Measurements from ENCODE around the gene IMMP2L. TPM values are rescaled to one million over a fixed set of nuclear protein-coding genes. Genes with fewer than 3 reads are reported as not detected.

Gene IMMP2L
- total RNA-seq, 1 donor from 2014 or later, result 21.5 TPM

DNA sequence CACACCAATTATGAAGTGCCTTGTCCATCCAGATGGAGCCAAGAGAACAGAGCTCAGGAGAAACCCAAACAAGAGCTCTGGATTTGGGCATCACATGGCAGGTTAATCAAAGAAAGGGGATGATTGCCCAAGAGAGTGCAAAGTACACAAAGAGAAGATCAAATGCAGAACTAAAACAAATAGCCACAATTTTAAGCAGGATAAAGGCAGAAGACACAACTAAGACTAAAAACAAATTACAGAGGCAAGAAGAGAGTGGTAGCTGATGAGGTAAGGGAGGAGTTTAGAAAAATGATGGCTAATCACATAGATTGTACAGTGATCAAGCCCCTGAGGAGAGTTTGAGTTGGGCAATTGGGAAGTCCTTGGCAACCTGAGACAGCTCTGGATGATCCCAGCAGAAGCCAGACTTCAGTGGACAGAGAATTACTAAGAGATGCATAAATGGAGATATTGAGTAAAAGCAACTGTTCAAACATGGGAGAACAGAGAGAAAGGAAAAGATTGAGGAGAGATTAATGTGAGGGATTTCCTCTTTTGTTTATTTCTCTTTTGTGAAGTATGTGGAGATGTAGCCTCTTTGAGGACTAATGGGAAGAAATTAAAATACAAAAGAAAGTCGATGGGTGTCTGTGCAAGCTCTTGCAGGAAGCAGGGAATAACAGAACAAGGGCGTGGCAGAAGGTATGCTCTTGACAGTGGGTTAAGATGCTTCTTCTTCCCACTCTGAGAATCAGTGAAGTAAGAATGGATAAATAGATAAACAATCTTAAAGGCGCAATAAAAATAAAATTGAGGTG is 369.5 kb downstream of the IMMP2L start:
- Histone ChIP-seq H3K79me2 (ENCODE audit: low read depth) (no peaks in the 10 kb centered on the region), H3K9ac (no peak overlapping the region), H3K9me3 (ENCODE audit: low read depth) (no peaks in the 10 kb centered on the region), H2AFZ (replicated peaks) (no peak overlapping the region), H3F3A (ENCODE audit: low read depth) (no peaks in the 10 kb centered on the region), H4K20me1 (ENCODE audit: low read depth) (no peaks in the 10 kb centered on the region), H3K4me1 (no peaks in the 10 kb centered on the region), H3K27ac (no peak overlapping the region), H3K4me2 (no peak overlapping the region), H3K27me3 (no peaks in the 10 kb centered on the region), H3K36me3 (no peaks in the 10 kb centered on the region), H3K4me3 (no peak overlapping the region)
- no peak for DNase-seq (ENCODE audit: low spot score)
- TF ChIP-seq, protein P1, sequence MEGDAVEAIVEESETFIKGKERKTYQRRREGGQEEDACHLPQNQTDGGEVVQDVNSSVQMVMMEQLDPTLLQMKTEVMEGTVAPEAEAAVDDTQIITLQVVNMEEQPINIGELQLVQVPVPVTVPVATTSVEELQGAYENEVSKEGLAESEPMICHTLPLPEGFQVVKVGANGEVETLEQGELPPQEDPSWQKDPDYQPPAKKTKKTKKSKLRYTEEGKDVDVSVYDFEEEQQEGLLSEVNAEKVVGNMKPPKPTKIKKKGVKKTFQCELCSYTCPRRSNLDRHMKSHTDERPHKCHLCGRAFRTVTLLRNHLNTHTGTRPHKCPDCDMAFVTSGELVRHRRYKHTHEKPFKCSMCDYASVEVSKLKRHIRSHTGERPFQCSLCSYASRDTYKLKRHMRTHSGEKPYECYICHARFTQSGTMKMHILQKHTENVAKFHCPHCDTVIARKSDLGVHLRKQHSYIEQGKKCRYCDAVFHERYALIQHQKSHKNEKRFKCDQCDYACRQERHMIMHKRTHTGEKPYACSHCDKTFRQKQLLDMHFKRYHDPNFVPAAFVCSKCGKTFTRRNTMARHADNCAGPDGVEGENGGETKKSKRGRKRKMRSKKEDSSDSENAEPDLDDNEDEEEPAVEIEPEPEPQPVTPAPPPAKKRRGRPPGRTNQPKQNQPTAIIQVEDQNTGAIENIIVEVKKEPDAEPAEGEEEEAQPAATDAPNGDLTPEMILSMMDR (IDR thresholded peaks at IDR 0.05), result no peak
- TF ChIP-seq EZH2 (IDR thresholded peaks at IDR 0.05) (no peak), EZH2phosphoT487 (IDR thresholded peaks at IDR 0.05) (no peak)
- Mint-ChIP-seq H3K9me3 (no peaks in the 10 kb centered on the region), H3K4me3 (no peak overlapping the region), H3K36me3 (no peaks in the 10 kb centered on the region), H3K27ac (no peak overlapping the region), H3K4me1 (no peaks in the 10 kb centered on the region), H3K27me3 (ENCODE audit: insufficient read depth, low read depth) (no peaks in the 10 kb centered on the region)

DNA sequence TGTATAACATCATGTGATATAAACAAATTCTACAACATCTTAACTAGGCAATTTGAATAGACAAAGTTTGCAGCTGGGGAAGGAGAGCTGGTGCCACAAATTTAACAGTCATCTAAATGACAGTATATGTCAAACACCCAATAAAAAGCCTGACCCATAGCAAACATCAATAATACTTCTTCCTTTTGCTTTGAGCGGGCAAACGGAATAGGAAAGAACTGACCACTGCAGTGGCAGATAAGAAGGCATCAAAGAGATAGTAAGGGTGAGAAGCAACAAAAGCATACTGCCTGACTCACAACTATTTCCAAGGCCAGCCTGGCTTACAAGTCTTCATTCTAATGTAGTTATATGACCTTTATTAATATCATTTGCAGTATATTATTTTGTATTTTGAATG is 371.5 kb downstream of the IMMP2L start:
- H3K4me3 Mint-ChIP-seq, result no peak overlapping the region
- H3K27me3 Mint-ChIP-seq (ENCODE audit: insufficient read depth, low read depth), result no peaks in the 10 kb centered on the region

DNA sequence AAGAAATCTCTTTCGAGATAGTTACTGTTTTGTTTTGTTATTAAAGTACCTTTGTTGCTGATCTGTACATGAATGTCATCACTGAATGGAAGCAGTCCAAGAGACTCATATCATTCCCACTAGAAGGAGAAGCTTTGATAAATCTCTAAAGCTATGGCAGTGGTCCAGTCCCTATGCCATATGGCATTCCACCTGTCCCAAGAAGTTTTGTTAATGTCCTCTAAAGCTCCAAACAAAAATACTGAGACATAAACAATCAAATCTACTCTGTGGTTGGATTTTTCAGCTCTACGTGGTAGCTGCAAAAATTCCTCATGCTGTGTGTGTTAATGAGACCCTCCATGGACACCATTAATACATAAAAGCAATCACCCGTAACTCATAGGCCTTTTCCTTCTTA is 377.3 kb downstream of the IMMP2L start:
- TF ChIP-seq EZH2 (IDR thresholded peaks at IDR 0.05) (no peak), EZH2phosphoT487 (IDR thresholded peaks at IDR 0.05) (no peak)
- TF ChIP-seq, protein P1 (IDR thresholded peaks at IDR 0.05), result no peak
- H3K27ac ChIP-seq, result no peak overlapping the region
- H3K4me3 Mint-ChIP-seq, result no peak overlapping the region
- H3K36me3 ChIP-seq, result no peaks in the 10 kb centered on the region
- no peak overlapping the region for H3K27ac Mint-ChIP-seq
- H3K27me3 Mint-ChIP-seq (ENCODE audit: insufficient read depth, low read depth), result no peaks in the 10 kb centered on the region
- no peak overlapping the region for H3K4me3 ChIP-seq
- H4K20me1 ChIP-seq (ENCODE audit: low read depth), result no peaks in the 10 kb centered on the region
- no peaks in the 10 kb centered on the region for H3K9me3 Mint-ChIP-seq
- H3K9me3 ChIP-seq (ENCODE audit: low read depth), result no peaks in the 10 kb centered on the region
- no peaks in the 10 kb centered on the region for H3F3A ChIP-seq (ENCODE audit: low read depth)
- H3K36me3 Mint-ChIP-seq, result no peaks in the 10 kb centered on the region
- no peak overlapping the region for H3K4me2 ChIP-seq
- no peak overlapping the region for H2AFZ ChIP-seq (replicated peaks)
- H3K27me3 ChIP-seq, result no peaks in the 10 kb centered on the region
- H3K9ac ChIP-seq, result no peak overlapping the region
- H3K4me1 Mint-ChIP-seq, result peaks cover 6% of the 10 kb centered on the region
- no peaks in the 10 kb centered on the region for H3K79me2 ChIP-seq (ENCODE audit: low read depth)
- no peaks in the 10 kb centered on the region for H3K4me1 ChIP-seq
- DNase-seq (ENCODE audit: low spot score), result no peak

More for the DNA sequence above, 371.5 kb downstream of the IMMP2L start:
- H3K36me3 Mint-ChIP-seq, result no peaks in the 10 kb centered on the region
- no peaks in the 10 kb centered on the region for H3K27me3 ChIP-seq
- DNase-seq (ENCODE audit: low spot score), result no peak
- H3K4me1 Mint-ChIP-seq, result no peaks in the 10 kb centered on the region
- H2AFZ ChIP-seq (replicated peaks), result no peak overlapping the region
- no peak overlapping the region for H3K27ac Mint-ChIP-seq
- H3K4me2 ChIP-seq, result no peak overlapping the region
- H3K9me3 Mint-ChIP-seq, result no peaks in the 10 kb centered on the region
- H3K4me1 ChIP-seq, result no peaks in the 10 kb centered on the region
- H3K4me3 ChIP-seq, result no peak overlapping the region
- no peaks in the 10 kb centered on the region for H3F3A ChIP-seq (ENCODE audit: low read depth)
- H4K20me1 ChIP-seq (ENCODE audit: low read depth), result no peaks in the 10 kb centered on the region
- H3K79me2 ChIP-seq (ENCODE audit: low read depth), result no peaks in the 10 kb centered on the region
- TF ChIP-seq, protein P1 (IDR thresholded peaks at IDR 0.05), result no peak
- TF ChIP-seq EZH2phosphoT487 (IDR thresholded peaks at IDR 0.05) (no peak), EZH2 (IDR thresholded peaks at IDR 0.05) (no peak)
- H3K27ac ChIP-seq, result no peak overlapping the region
- H3K9ac ChIP-seq, result no peak overlapping the region
- H3K36me3 ChIP-seq, result no peaks in the 10 kb centered on the region
- no peaks in the 10 kb centered on the region for H3K9me3 ChIP-seq (ENCODE audit: low read depth)
